Glutamatergic neuron (in vitro differentiated cells): Measurements from ENCODE around the gene THSD7B. TPM values are rescaled to one million over a fixed set of nuclear protein-coding genes. Genes with fewer than 3 reads are reported as not detected.
"Not testable (repeated sequence)": the region's sequence is repeated elsewhere in the genome, so short reads cannot be mapped to it uniquely, and the experiment has no call there.

Experiments used
- DNase-seq: peaks from one replicate; pipeline ENCODE4 v3.0.0; 2022
- H3K27ac Mint-ChIP-seq: one replicate; pipeline ENCODE4 v1.8.0; 2020; ENCODE audit warnings: mild to moderate bottlenecking, mixed read lengths, inconsistent platforms; ENCODE audit not compliant: unreplicated experiment
- H3K27me3 Mint-ChIP-seq: one replicate; pipeline ENCODE4 v1.8.0; 2020; ENCODE audit warnings: mild to moderate bottlenecking, moderate library complexity, mixed read lengths, inconsistent platforms; ENCODE audit not compliant: unreplicated experiment
- H3K36me3 Mint-ChIP-seq: one replicate; pipeline ENCODE4 v1.8.0; 2020; ENCODE audit warnings: mild to moderate bottlenecking, mixed read lengths, inconsistent platforms; ENCODE audit not compliant: unreplicated experiment
- H3K4me1 Mint-ChIP-seq: one replicate; pipeline ENCODE4 v1.8.0; 2020; ENCODE audit warnings: mild to moderate bottlenecking, low read depth, mixed read lengths, inconsistent platforms; ENCODE audit not compliant: unreplicated experiment
- H3K4me3 Mint-ChIP-seq: one replicate; pipeline ENCODE4 v1.8.0; 2020; ENCODE audit warnings: mild to moderate bottlenecking, mixed read lengths, inconsistent platforms; ENCODE audit not compliant: unreplicated experiment
- H3K9me3 Mint-ChIP-seq: one replicate; pipeline ENCODE4 v1.8.0; 2020; ENCODE audit warnings: mild to moderate bottlenecking, moderate library complexity, mixed read lengths, inconsistent platforms; ENCODE audit not compliant: unreplicated experiment
- total RNA-seq: library from RNA; stranded (reverse); fragmentation: NEBNext Ultra II Directional; extraction: Animal tissue kit (Norgen Biotek cat#: 25700); gene quantifications from one replicate; pipeline ENCODE4 v1.2.1, GENCODE V29; 2021; ENCODE audit not compliant: unreplicated experiment
- TF ChIP-seq, protein P1 (sequence below): fragments of 200-600 bp; sonication (generic); IDR thresholded peaks from one replicate; pipeline ENCODE4 v1.5.0; 2021; ENCODE audit not compliant: partially characterized antibody, unreplicated experiment

The THSD7B gene
- total RNA-seq, 1 donor from 2014 or later: 182 TPM

DNA sequence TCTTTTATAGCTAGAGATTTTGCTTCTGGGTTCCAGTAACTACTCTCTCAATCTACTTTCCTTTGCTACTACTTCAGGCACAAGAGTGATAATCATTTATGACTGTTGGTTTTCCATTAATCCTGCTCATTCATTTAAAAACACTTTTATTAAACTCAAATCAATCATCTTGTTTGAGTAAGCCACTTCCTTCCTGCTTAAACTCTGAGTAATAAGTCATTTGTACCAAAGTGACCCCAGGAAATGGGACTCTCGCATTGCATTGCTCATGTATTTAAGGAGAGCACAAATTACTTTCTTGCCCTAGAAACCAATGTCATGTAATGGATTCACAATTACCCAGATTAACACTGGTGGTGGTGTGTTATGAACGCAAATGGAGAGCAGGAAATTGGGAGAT, 928.2 kb downstream of the THSD7B start:
- DNase-seq: no peak
- TF ChIP-seq, protein P1, sequence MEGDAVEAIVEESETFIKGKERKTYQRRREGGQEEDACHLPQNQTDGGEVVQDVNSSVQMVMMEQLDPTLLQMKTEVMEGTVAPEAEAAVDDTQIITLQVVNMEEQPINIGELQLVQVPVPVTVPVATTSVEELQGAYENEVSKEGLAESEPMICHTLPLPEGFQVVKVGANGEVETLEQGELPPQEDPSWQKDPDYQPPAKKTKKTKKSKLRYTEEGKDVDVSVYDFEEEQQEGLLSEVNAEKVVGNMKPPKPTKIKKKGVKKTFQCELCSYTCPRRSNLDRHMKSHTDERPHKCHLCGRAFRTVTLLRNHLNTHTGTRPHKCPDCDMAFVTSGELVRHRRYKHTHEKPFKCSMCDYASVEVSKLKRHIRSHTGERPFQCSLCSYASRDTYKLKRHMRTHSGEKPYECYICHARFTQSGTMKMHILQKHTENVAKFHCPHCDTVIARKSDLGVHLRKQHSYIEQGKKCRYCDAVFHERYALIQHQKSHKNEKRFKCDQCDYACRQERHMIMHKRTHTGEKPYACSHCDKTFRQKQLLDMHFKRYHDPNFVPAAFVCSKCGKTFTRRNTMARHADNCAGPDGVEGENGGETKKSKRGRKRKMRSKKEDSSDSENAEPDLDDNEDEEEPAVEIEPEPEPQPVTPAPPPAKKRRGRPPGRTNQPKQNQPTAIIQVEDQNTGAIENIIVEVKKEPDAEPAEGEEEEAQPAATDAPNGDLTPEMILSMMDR: no peak
- H3K27me3 Mint-ChIP-seq: no peaks in the 10 kb centered on the region
- H3K9me3 Mint-ChIP-seq: no peaks in the 10 kb centered on the region
- H3K36me3 Mint-ChIP-seq: no peaks in the 10 kb centered on the region
- no peak overlapping the region for H3K27ac Mint-ChIP-seq
- no peak overlapping the region for H3K4me3 Mint-ChIP-seq
- H3K4me1 Mint-ChIP-seq: peaks cover 3% of the 10 kb centered on the region

DNA sequence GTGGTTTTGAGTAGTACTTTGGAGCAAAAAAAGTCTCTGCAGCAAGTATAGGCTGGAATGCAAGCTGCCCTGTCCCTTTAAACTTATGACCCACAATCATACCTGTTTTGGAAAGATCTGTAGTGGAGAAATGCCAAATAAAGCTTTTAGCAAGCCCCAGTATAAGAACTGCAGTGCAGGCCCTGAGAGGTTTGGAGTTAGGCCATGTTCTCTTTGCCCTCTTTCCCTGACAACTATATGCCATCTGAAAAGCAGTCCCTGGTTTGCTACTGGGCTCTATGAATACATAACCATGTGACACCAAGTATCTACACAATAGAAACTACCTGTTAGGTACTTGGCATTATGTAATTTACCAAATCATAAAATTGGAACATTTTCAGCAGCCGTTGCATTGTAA, 931.6 kb downstream of the THSD7B start:
- H3K36me3 Mint-ChIP-seq: no peaks in the 10 kb centered on the region
- no peak for DNase-seq
- H3K27ac Mint-ChIP-seq: no peak overlapping the region
- no peaks in the 10 kb centered on the region for H3K27me3 Mint-ChIP-seq
- H3K4me1 Mint-ChIP-seq: no peaks in the 10 kb centered on the region
- TF ChIP-seq, protein P1: no peak
- no peaks in the 10 kb centered on the region for H3K9me3 Mint-ChIP-seq
- no peak overlapping the region for H3K4me3 Mint-ChIP-seq

DNA sequence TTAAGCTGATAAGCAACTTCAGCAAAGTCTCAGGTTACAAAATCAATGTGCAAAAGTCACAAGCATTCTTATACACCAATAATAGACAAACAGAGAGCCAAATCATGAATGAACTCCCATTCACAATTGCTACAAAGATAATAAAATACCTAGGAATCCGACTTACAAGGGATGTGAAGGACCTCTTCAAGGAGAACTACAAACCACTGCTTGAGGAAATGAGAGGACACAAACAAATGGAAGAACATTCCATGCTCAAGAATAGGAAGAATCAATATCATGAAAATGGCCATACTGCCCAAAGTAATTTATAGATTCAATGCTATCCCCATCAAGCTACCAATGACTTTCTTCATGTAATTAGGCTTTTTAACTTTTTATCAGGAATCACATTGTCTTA, 934.9 kb downstream of the THSD7B start:
- H3K27me3 Mint-ChIP-seq, H3K4me3 Mint-ChIP-seq, H3K36me3 Mint-ChIP-seq, H3K9me3 Mint-ChIP-seq, H3K4me1 Mint-ChIP-seq, H3K27ac Mint-ChIP-seq, DNase-seq: not testable (repeated sequence)

DNA sequence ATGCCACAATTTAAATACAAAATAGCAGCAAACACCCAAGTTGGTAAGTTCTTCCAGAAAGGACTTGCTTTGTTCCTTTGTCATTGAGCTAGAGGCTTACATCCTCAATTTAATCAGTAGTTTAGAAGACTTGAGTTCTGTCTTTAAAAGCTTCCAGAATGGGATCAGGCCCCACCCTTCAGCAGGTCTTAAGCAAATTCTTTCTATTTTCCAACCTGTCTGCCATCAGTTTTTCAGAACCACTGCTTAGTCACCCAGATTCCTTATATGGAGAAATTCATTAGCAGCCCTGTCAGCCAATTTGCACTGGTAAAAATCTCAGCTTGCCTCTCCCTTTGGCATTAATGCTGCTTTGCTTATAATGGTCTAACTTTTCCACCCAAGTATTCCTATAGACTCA, 935.3 kb downstream of the THSD7B start:
- no peak overlapping the region for H3K27ac Mint-ChIP-seq
- H3K27me3 Mint-ChIP-seq: no peaks in the 10 kb centered on the region
- TF ChIP-seq, protein P1: no peak
- H3K36me3 Mint-ChIP-seq: no peaks in the 10 kb centered on the region
- H3K4me1 Mint-ChIP-seq: no peaks in the 10 kb centered on the region
- H3K9me3 Mint-ChIP-seq: no peaks in the 10 kb centered on the region
- no peak overlapping the region for H3K4me3 Mint-ChIP-seq
- no peak for DNase-seq

DNA sequence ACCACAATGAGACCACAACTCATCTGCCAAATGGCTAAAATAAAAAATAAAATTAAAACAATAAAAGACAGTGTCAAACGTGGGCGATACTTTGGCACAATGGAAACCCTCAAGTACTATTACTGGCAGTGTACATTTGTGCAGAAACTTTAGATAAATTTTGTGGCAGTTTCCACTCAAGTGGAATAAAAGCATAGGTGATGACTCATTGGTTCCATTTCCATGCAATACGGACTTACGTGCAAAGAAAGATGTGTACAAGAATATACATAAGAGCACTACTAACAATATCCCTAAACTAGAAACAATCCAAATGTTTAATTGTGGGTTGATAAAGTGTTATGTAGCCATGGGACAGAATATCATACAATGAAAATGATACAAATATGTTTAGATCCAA, 940.0 kb downstream of the THSD7B start:
- no peaks in the 10 kb centered on the region for H3K27me3 Mint-ChIP-seq
- H3K4me3 Mint-ChIP-seq: no peak overlapping the region
- peaks cover 2% of the 10 kb centered on the region for H3K36me3 Mint-ChIP-seq
- DNase-seq: no peak
- H3K27ac Mint-ChIP-seq: no peak overlapping the region
- no peaks in the 10 kb centered on the region for H3K9me3 Mint-ChIP-seq
- H3K4me1 Mint-ChIP-seq: no peaks in the 10 kb centered on the region
- TF ChIP-seq, protein P1: no peak
